Activated CD4-positive, alpha-beta memory T cell treated with anti-CD3 and anti-CD28 coated beads for 36 hours (primary cell): Measurements from ENCODE around the gene PCK2. TPM values are rescaled to one million over a fixed set of nuclear protein-coding genes. Genes with fewer than 3 reads are reported as not detected.
A peak's percentile ranks its signal among the peaks of the same experiment; 100 is the strongest.

Source experiments
- CTCF ChIA-PET: fragments of 350-600 bp; sonication (Branson Sonifier 250); formaldehyde crosslinking; loops from one replicate; lab custom pipeline; 2021; ENCODE audit warnings: antibody characterized with exemption, inconsistent platforms; lab: Charles Lee
- POLR2A ChIA-PET: fragments of 350-600 bp; sonication (Branson Sonifier 250); formaldehyde crosslinking; loops from one replicate; lab custom pipeline; 2021; ENCODE audit warnings: antibody characterized with exemption; lab: Charles Lee
- DNase-seq: peaks from one replicate; pipeline ENCODE4 v3.0.0-alpha.2; 2020
- H3K27ac Mint-ChIP-seq: one replicate; pipeline ENCODE4 v1.8.0; 2021; ENCODE audit warnings: mixed read lengths
- H3K27me3 Mint-ChIP-seq: one replicate; pipeline ENCODE4 v1.8.0; 2021; ENCODE audit warnings: mixed read lengths
- H3K36me3 Mint-ChIP-seq: one replicate; pipeline ENCODE4 v1.8.0; 2021; ENCODE audit warnings: mixed read lengths
- H3K4me1 Mint-ChIP-seq: one replicate; pipeline ENCODE4 v1.8.0; 2021; ENCODE audit warnings: low read depth, mixed read lengths
- H3K4me3 Mint-ChIP-seq: one replicate; pipeline ENCODE4 v1.8.0; 2021; ENCODE audit warnings: mild to moderate bottlenecking, mixed read lengths
- H3K9me3 Mint-ChIP-seq: one replicate; pipeline ENCODE4 v1.8.0; 2021; ENCODE audit warnings: mixed read lengths
- intact Hi-C: fragments of 100-400 bp; cut with micrococcal nuclease; formaldehyde crosslinking; loops from one replicate; pipeline ENCODE4 v1.15.1; 2023
- microRNA-seq: library from miRNA; unstranded; fragments of <30 nt; microRNA quantifications from one replicate; pipeline ENCODE4 v1.2.0, GENCODE V29; 2022; ENCODE audit warnings: borderline number of aligned reads, borderline microRNAs expressed, borderline replicate concordance
- total RNA-seq, 2 experiments: library from RNA; stranded (reverse); gene quantifications; one replicate each; pipeline ENCODE4 v1.2.3, GENCODE V29; 2021

Gene PCK2
- total RNA-seq, 2 experiments from 2014 or later, result 118 to 125 TPM

DNA sequence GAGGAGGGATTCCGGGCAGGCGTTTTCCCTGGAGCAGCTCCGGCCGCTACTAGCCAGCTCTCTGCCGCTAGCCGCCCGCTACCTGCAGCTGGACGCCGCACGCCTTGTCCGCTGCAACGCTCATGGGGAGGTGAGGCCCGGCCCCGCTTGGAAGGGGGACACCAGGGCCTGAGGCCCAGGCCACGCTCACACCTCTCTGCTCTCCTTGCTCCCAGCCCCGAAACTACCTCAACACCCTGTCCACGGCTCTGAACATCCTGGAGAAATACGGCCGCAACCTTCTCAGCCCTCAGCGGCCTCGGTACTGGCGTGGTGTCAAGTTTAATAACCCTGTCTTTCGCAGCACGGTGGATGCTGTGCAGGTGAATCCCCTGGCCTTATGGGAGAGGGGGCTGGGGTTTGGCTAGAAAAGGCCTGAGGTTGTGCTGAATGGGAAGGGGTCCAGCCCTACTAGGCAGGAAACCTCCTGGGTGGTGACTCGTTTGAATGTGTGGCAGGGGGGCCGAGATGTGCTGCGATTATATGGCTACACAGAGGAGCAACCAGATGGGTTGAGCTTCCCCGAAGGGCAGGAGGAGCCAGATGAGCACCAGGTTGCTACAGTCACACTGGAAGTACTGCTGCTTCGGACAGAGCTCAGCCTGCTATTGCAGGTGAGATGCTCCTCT, 53.8 kb downstream of the PCK2 start:
- H3K27ac Mint-ChIP-seq, result peak overlapping the region; percentile 80
- DNase-seq, result peak; percentile 24
- no peaks in the 10 kb centered on the region for H3K9me3 Mint-ChIP-seq
- H3K36me3 Mint-ChIP-seq, result peaks cover 58% of the 10 kb centered on the region
- peak overlapping the region; percentile 100 for H3K4me3 Mint-ChIP-seq
- intact Hi-C loops, result loop anchor here (1.0 to 5.0 kb wide), 9 partner anchors 12 to 283 kb away; partner anchors contain the start of genes CARMIL3, CHMP4A, DCAF11 and DHRS1
- no peaks in the 10 kb centered on the region for H3K27me3 Mint-ChIP-seq
- POLR2A ChIA-PET, result interaction anchor here (1.0 to 4.1 kb wide), 8 partner anchors 11 to 163 kb away, joined by 3 to 60 read pairs (median 19); partner anchors contain the start of genes DCAF11, IPO4, IRF9 and NRL
- CTCF ChIA-PET, result interaction anchor here (1.0 to 6.3 kb wide), 7 partner anchors 10 to 90 kb away, joined by 3 to 76 read pairs (median 5); partner anchors contain the start of genes DCAF11, IRF9, NRL and PSME1
- H3K4me1 Mint-ChIP-seq, result peaks cover 52% of the 10 kb centered on the region

DNA sequence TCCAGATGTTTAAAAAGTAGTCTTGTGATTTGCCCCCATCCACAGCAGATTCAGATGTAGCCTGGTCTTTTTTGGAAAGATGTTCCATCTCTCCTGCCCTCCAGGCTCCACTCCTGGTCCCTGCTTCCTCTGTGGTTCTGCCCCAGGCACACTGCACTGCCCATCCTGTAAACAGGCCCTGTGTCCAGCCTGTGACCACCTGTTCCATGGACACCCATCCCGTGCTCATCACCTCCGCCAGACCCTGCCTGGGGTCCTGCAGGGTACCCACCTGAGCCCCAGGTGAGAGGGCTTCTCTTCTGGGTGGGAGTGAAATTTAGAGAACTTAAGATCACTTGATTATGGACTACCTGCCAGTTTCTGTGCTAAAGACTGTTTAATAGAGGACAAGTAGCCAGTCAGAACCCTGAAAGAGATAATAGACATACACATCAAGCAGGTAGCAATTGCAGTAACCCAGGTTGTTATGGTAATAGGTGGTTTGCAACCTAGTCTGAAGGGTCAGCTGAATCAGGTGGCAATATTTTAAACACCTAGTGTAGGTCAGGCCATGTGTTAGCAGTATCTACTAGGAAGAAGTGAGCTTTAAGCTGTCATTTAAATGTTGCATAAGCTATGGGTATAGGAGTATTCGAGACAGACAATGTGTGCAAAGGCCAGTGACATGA, 55.3 kb downstream of the PCK2 start:
- intact Hi-C loops, result loop anchor here (5.0 kb wide), 1 partner anchor 148 kb away; the partner anchor contains the start of genes DHRS1 and NOP9
- peaks cover 40% of the 10 kb centered on the region for H3K4me1 Mint-ChIP-seq

DNA sequence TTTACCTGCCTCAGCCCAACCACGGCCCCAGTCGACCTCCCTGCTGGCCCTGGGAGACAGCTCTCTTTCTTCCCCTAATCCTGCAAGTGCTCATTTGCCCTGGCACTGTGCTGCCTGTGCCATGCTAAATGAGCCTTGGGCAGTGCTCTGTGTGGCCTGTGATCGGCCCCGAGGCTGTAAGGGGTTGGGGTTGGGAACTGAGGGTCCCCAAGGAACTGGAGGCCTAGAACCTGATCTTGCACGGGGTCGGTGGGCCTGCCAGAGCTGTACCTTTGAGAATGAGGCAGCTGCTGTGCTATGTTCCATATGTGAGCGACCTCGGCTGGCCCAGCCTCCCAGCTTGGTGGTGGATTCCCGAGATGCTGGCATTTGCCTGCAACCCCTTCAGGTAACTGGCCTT, 56.0 kb downstream of the PCK2 start:
- Mint-ChIP-seq H3K27me3 (no peaks in the 10 kb centered on the region), H3K4me1 (peaks cover 34% of the 10 kb centered on the region), H3K9me3 (no peaks in the 10 kb centered on the region), H3K27ac (no peak overlapping the region), H3K36me3 (peaks cover 49% of the 10 kb centered on the region), H3K4me3 (no peak overlapping the region)
- POLR2A ChIA-PET, result interaction anchor here (0.8 to 3.4 kb wide), 2 partner anchors 9 to 11 kb away, joined by 3 to 15 read pairs; partner anchors contain the start of genes EMC9 and IRF9
- no peak for DNase-seq
- intact Hi-C loops, result no loop called here
- CTCF ChIA-PET, result interaction anchor here (0.6 to 3.9 kb wide), 2 partner anchors 11 to 46 kb away, joined by 3 to 31 read pairs; partner anchors contain the start of genes IRF9 and TM9SF1

More for the DNA sequence above, 55.3 kb downstream of the PCK2 start:
- ChIA-PET CTCF (interaction anchor here (0.6 to 6.3 kb wide), 4 partner anchors 12 to 46 kb away, joined by 3 to 76 read pairs (median 18); partner anchors contain the start of genes IRF9 and TM9SF1), POLR2A (interaction anchor here (0.8 to 4.1 kb wide), 3 partner anchors 8 to 12 kb away, joined by 3 to 60 read pairs (median 15); partner anchors contain the start of genes EMC9 and IRF9)
- no peak for DNase-seq
- Mint-ChIP-seq H3K4me3 (peak overlapping the region; percentile 100), H3K27ac (no peak overlapping the region), H3K9me3 (no peaks in the 10 kb centered on the region), H3K27me3 (no peaks in the 10 kb centered on the region), H3K36me3 (peaks cover 49% of the 10 kb centered on the region)

DNA sequence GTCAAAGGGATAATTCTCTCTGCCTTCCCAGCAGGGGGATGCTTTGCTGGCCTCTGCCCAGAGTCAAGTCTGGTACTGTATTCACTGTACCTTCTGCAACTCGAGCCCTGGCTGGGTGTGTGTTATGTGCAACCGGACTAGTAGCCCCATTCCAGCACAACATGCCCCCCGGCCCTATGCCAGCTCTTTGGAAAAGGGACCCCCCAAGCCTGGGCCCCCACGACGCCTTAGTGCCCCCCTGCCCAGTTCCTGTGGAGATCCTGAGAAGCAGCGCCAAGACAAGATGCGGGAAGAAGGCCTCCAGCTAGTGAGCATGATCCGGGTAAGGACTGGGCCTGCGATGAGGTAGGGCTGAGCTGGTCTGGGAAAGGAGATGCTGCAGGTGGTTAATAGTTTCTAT, 56.5 kb downstream of the PCK2 start:
- Mint-ChIP-seq H3K4me1 (peaks cover 29% of the 10 kb centered on the region), H3K27me3 (no peaks in the 10 kb centered on the region), H3K4me3 (no peak overlapping the region), H3K36me3 (peaks cover 47% of the 10 kb centered on the region), H3K9me3 (no peaks in the 10 kb centered on the region), H3K27ac (peak overlapping the region; percentile 39)
- ChIA-PET POLR2A (interaction anchor here (3.4 kb wide), 1 partner anchor 10 kb away, joined by 15 read pairs; the partner anchor contains the start of gene IRF9), CTCF (interaction anchor here (0.6 to 3.9 kb wide), 3 partner anchors 10 to 42 kb away, joined by 3 to 31 read pairs (median 3); partner anchors contain the start of gene IRF9)
- intact Hi-C loops, result no loop called here
- DNase-seq, result no peak

DNA sequence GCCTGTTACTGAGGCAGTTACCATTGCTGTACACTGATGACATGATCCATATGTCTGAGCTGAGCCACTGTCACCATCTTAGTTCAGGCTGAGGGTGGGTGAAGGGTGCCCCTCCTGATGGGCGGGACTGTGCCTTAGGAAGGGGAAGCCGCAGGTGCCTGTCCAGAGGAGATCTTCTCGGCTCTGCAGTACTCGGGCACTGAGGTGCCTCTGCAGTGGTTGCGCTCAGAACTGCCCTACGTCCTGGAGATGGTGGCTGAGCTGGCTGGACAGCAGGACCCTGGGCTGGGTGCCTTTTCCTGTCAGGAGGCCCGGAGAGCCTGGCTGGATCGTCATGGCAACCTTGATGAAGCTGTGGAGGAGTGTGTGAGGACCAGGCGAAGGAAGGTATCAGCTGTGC, 56.9 kb downstream of the PCK2 start:
- peaks cover 25% of the 10 kb centered on the region for H3K4me1 Mint-ChIP-seq
- DNase-seq, result no peak
- intact Hi-C loops, result no loop called here
- CTCF ChIA-PET, result interaction anchor here (0.6 to 3.9 kb wide), 3 partner anchors 10 to 42 kb away, joined by 3 to 31 read pairs (median 3); partner anchors contain the start of gene IRF9
- POLR2A ChIA-PET, result interaction anchor here (1.0 to 3.4 kb wide), 2 partner anchors 10 to 14 kb away, joined by 5 to 15 read pairs; partner anchors contain the start of gene IRF9
- no peak overlapping the region for H3K4me3 Mint-ChIP-seq
- H3K27me3 Mint-ChIP-seq, result no peaks in the 10 kb centered on the region
- peaks cover 46% of the 10 kb centered on the region for H3K36me3 Mint-ChIP-seq
- no peak overlapping the region for H3K27ac Mint-ChIP-seq
- no peaks in the 10 kb centered on the region for H3K9me3 Mint-ChIP-seq

DNA sequence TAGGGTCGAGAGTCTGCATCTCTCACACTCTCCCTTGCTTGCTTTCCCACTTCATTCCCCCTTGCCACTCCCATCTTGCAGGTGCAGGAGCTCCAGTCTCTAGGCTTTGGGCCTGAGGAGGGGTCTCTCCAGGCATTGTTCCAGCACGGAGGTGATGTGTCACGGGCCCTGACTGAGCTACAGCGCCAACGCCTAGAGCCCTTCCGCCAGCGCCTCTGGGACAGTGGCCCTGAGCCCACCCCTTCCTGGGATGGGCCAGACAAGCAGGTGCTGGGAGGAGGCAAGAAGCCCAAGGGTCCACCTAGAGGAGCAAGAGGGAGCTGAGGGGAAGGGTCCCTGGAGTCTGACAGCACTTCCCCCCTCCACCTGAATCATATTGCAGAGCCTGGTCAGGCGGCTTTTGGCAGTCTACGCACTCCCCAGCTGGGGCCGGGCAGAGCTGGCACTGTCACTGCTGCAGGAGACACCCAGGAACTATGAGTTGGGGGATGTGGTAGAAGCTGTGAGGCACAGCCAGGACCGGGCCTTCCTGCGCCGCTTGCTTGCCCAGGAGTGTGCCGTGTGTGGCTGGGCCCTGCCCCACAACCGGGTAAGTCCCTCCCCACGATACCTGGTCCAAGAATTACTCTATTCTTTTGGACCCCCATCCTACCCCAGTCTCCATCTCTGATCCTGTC, 57.4 kb downstream of the PCK2 start:
- Mint-ChIP-seq H3K4me1 (peaks cover 25% of the 10 kb centered on the region), H3K27ac (no peak overlapping the region), H3K4me3 (no peak overlapping the region), H3K36me3 (peaks cover 45% of the 10 kb centered on the region), H3K9me3 (no peaks in the 10 kb centered on the region), H3K27me3 (no peaks in the 10 kb centered on the region)
- ChIA-PET POLR2A (interaction anchor here (1.0 to 3.4 kb wide), 2 partner anchors 9 to 15 kb away, joined by 5 to 15 read pairs; partner anchors contain the start of gene IRF9), CTCF (interaction anchor here (1.0 to 3.9 kb wide), 3 partner anchors 10 to 43 kb away, joined by 3 to 31 read pairs (median 4); partner anchors contain the start of genes EMC9 and IRF9)
- intact Hi-C loops, result no loop called here
- DNase-seq, result no peak

Small RNA genes within 50 kb of the gene (microRNA-seq; reads per million reads assigned to microRNA genes)
- not detected for gene MIR7703

Other genes starting within 250 kb of the PCK2 start
- 10 to 100 TPM; 25.7 to 27.0 TPM for gene DHRS4, start 140.5 kb upstream of the PCK2 start, total RNA-seq
- gene DHRS4L2, start 105.4 kb upstream of the PCK2 start, total RNA-seq, result 10 to 100 TPM; 27.6 to 29.6 TPM
- under 1 TPM; 0.75 to 1.00 TPM for gene CARMIL3, start 42.3 kb upstream of the PCK2 start, total RNA-seq
- gene CPNE6, start 22.7 kb upstream of the PCK2 start, total RNA-seq, result not detected
- gene DCAF11, start 20.5 kb downstream of the PCK2 start, total RNA-seq, result 10 to 100 TPM; 85.6 to 91.8 TPM
- gene NRL, start 20.6 kb downstream of the PCK2 start, total RNA-seq, result 1 to 10 TPM; 1.2 to 1.9 TPM
- under 1 TPM in 1 of 2 experiments, not detected in 1; 0.86 TPM for gene FITM1, start 36.3 kb downstream of the PCK2 start, total RNA-seq
- gene PSME1, start 41.9 kb downstream of the PCK2 start, total RNA-seq, result 100 to 1,000 TPM; 403 to 427 TPM
- 10 to 100 TPM; 40.0 to 40.9 TPM for gene EMC9, start 47.3 kb downstream of the PCK2 start, total RNA-seq
- gene PSME2, start 52.3 kb downstream of the PCK2 start, total RNA-seq, result 100 to 1,000 TPM; 404 to 411 TPM
- gene RNF31, start 53.2 kb downstream of the PCK2 start, total RNA-seq, result 10 to 100 TPM; 75.5 to 80.4 TPM
- gene IRF9, start 67.0 kb downstream of the PCK2 start, total RNA-seq, result 100 to 1,000 TPM; 158 to 172 TPM
- 10 to 100 TPM; 24.9 to 27.9 TPM for gene REC8, start 77.8 kb downstream of the PCK2 start, total RNA-seq
- gene IPO4, start 94.5 kb downstream of the PCK2 start, total RNA-seq, result 10 to 100 TPM; 69.5 to 72.6 TPM
- gene TM9SF1, start 101.1 kb downstream of the PCK2 start, total RNA-seq, result 10 to 100 TPM; 23.7 to 26.7 TPM
- gene TSSK4, start 111.4 kb downstream of the PCK2 start, total RNA-seq, result under 1 TPM in 1 of 2 experiments, not detected in 1; 0.50 TPM
- 10 to 100 TPM; 79.0 to 84.6 TPM for gene CHMP4A, start 119.2 kb downstream of the PCK2 start, total RNA-seq
- 10 to 100 TPM; 14.2 to 15.8 TPM for gene MDP1, start 121.8 kb downstream of the PCK2 start, total RNA-seq
- gene NEDD8, start 138.1 kb downstream of the PCK2 start, total RNA-seq, result 100 to 1,000 TPM; 202 to 213 TPM
- 10 to 100 TPM; 56.9 to 64.6 TPM for gene GMPR2, start 138.6 kb downstream of the PCK2 start, total RNA-seq
- gene TINF2, start 148.3 kb downstream of the PCK2 start, total RNA-seq, result 100 to 1,000 TPM in 1 of 2 experiments, 10 to 100 TPM in 1; 94.9 to 101 TPM
- gene TGM1, start 168.9 kb downstream of the PCK2 start, total RNA-seq, result 1 to 10 TPM; 3.7 to 4.5 TPM
- 10 to 100 TPM; 39.5 to 40.6 TPM for gene RABGGTA, start 177.3 kb downstream of the PCK2 start, total RNA-seq
- 10 to 100 TPM; 14.7 to 14.9 TPM for gene DHRS1, start 205.5 kb downstream of the PCK2 start, total RNA-seq
- 10 to 100 TPM; 30.7 to 30.9 TPM for gene NOP9, start 205.5 kb downstream of the PCK2 start, total RNA-seq
- 10 to 100 TPM; 22.6 to 25.8 TPM for gene CIDEB, start 213.7 kb downstream of the PCK2 start, total RNA-seq
- 1 to 10 TPM; 9.4 to 9.6 TPM for gene LTB4R2, start 215.8 kb downstream of the PCK2 start, total RNA-seq
- 10 to 100 TPM; 15.4 to 16.7 TPM for gene LTB4R, start 217.2 kb downstream of the PCK2 start, total RNA-seq
- 1 to 10 TPM; 1.6 to 2.4 TPM for gene ADCY4, start 240.8 kb downstream of the PCK2 start, total RNA-seq
- gene RIPK3, start 245.7 kb downstream of the PCK2 start, total RNA-seq, result 10 to 100 TPM; 11.0 to 11.8 TPM